Breast epithelium (tissue), 3 donors: ENCODE data around the gene FYCO1.

Source experiments
- CTCF ChIP-seq, 3 donors: fragments of 450-650 bp; IDR thresholded peaks; one replicate each; pipeline ENCODE4 v1.5.1; 2016 to 2017; ENCODE audit warnings: antibody characterized with exemption in 3 of 3, mild to moderate bottlenecking in 3 of 3, moderate library complexity in 3 of 3
- POLR2AphosphoS5 ChIP-seq, 3 donors: sonication (generic); formaldehyde crosslinking; IDR thresholded peaks; one replicate each; pipeline ENCODE4 v1.6.1; 2017; ENCODE audit warnings: antibody characterized with exemption in 3 of 3

- TF ChIP-seq CTCF (IDR thresholded peaks at IDR 0.05) (no peak), POLR2AphosphoS5 (IDR thresholded peaks at IDR 0.05) (no peak)
Observed at GRCh38 chr3:45889337-45889736, 106.3 kb downstream of the FYCO1 start.
